Fibroblast of villous mesenchyme (primary cell): ENCODE results near the gene GBX1. TPM values are rescaled to one million over a fixed set of nuclear protein-coding genes. Genes with fewer than 3 reads are reported as not detected.

ENCODE experiments used
- DNase-seq: peaks from one replicate; pipeline ENCODE4 v3.0.0-alpha.2; 2010; ENCODE audit warnings: low read depth
- H3K4me3 ChIP-seq: 2 replicates; pipeline ENCODE4 v1.5.1; 2011; ENCODE audit warnings: low read depth, mild to moderate bottlenecking, low read length
- CTCF ChIP-seq: IDR thresholded peaks from 2 replicates; pipeline ENCODE4 v1.5.1; 2012; ENCODE audit warnings: low read depth, mild to moderate bottlenecking, low read length; ENCODE audit not compliant: insufficient read depth
- total RNA-seq: library from RNA; depleted of rRNA; stranded (reverse); fragments of >200 nt; gene quantifications from 2 replicates; pipeline ENCODE4 v1.2.3, GENCODE V29; 2012

GBX1 gene
- total RNA-seq, 1 donor, result not detected

GRCh38 chr7:151133266-151133985, 34.1 kb downstream of the GBX1 start:
- DNase-seq, result no peak
- no peak overlapping the region for H3K4me3 ChIP-seq
- TF ChIP-seq CTCF, result no peak

DNA sequence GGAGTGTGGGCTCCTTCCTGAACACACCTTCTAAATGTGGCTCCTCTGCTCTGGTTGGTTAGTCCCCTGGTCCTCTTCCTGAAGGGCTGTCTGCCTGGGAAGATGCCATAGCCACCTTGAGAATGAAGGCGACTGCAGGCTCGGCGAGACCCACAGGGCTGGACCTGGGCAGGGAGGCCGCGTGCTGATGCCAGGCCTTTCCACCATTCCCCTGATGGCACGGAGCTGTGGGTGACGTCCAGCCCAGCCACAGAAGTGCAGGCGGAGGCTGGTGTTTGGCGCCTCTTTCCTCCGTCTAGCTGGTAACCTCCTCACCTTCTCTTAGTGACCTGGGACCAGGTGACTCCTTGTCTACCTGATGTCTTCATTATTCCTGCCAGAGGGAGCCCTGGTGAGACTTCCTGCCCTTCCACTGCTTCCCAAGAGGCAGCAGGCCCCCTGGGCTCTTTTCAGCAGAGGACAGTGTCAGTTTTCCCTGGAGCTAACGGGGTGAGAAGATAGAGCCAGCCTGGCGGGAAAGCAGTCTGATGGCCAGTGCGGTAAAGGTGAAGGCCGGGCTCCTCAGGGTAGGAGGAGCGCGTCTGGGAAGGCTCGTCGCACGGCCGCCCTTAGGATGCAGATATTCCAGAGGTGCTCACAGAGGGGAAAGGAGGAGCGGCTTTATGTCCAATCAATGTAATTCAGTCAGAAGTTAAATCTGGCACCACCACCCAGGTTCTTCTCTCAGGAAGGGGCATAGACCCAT, 34.9 kb downstream of the GBX1 start:
- H3K4me3 ChIP-seq, result no peak overlapping the region
- TF ChIP-seq CTCF, result no peak
- DNase-seq, result no peak

DNA sequence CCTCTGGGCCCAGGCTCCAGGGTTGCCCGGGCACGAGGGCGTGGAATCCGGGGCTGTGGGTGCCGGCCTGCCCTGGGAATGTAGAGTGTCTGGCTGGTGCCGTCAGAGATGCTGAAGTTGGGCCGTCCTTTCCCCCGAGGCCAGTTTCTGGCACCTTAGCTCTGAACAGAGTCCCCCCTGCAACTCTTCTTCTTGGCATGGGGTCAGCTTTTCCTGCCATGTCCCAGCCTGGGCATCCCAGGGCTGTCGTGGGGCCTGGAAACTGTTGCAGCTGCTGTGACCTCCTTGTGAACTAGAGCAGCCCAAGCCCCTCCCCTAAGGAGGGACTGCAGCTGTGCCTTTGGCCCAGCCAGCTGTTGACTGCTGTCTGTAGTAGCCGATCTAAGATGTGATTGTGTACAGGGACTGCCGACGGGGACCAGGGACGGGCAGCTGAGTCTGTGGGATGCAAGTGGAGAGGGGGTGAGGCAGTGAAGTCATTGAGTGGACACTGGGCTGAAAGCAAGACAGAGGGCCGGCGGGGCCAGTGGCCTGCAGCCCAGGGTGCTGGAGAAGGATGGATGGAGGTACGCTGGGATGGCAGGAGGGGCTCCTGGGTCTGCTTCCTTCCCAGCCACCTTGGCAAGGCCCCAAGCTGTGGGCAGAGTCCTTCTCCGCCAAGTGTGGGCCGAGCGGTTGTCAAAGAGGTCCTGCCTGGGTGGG, 35.8 kb downstream of the GBX1 start:
- DNase-seq, result no peak
- TF ChIP-seq CTCF, result no peak
- no peak overlapping the region for H3K4me3 ChIP-seq

DNA sequence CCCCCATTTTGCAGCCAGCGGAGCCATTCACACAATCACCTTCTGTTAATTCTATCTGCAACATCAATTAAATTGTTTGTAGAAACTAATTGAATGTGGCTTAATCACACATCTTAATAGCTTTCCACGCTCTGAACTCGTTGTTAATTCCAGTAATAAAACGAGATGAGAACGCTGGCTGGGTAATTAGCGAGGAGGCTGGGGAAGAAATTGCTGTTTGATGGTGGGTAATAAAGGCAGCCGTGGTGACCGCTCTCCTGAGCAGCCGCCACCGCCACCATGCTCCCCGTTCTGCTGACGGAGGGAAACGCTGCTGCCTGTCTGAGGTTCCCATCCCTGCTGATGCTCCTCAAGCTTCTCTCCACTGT, 36.3 kb downstream of the GBX1 start:
- TF ChIP-seq CTCF, result no peak
- H3K4me3 ChIP-seq, result no peak overlapping the region
- DNase-seq, result no peak

- DNase-seq, result no peak
- H3K4me3 ChIP-seq, result no peak overlapping the region
- no peak for TF ChIP-seq CTCF
Observed at GRCh38 chr7:151130741-151131157, 36.7 kb downstream of the GBX1 start.

GRCh38 chr7:151129960-151130591, 37.4 kb downstream of the GBX1 start:
- no peak for DNase-seq
- no peak overlapping the region for H3K4me3 ChIP-seq
- TF ChIP-seq CTCF, result no peak
